Suprapubic skin (tissue), 4 donors: ENCODE measurements around the gene ARVCF. TPM values are rescaled to one million over a fixed set of nuclear protein-coding genes. Genes with fewer than 3 reads are reported as not detected.
"Not testable (repeated sequence)": the region's sequence is repeated elsewhere in the genome, so short reads cannot be mapped to it uniquely, and the experiment has no call there.

Source experiments
- DNase-seq, 2 donors: peaks; one replicate each; pipeline ENCODE4 v3.0.0-alpha.2; 2019; ENCODE audit warnings: low spot score in 2 of 2
- H3K27ac ChIP-seq: fragments of 200-600 bp; sonication (generic); one replicate; pipeline ENCODE4 v1.5.1; 2019
- H3K27me3 ChIP-seq: fragments of 200-600 bp; sonication (generic); one replicate; pipeline ENCODE4 v1.5.1; 2019
- H3K36me3 ChIP-seq: fragments of 200-600 bp; sonication (generic); one replicate; pipeline ENCODE4 v1.5.1; 2019
- H3K4me1 ChIP-seq: fragments of 200-600 bp; sonication (generic); one replicate; pipeline ENCODE4 v1.5.1; 2019
- H3K4me3 ChIP-seq: fragments of 200-600 bp; sonication (generic); one replicate; pipeline ENCODE4 v1.5.1; 2019; ENCODE audit warnings: mild to moderate bottlenecking
- H3K9me3 ChIP-seq: fragments of 200-600 bp; sonication (generic); one replicate; pipeline ENCODE4 v1.5.1; 2019
- CTCF ChIP-seq, 2 donors: fragments of 200-600 bp in 1 of 2; fragments of 450-650 bp in 1 of 2; sonication (generic) in 1 of 2; IDR thresholded peaks; one replicate each; pipeline ENCODE4 v1.5.1; 2016 to 2019; ENCODE audit warnings: antibody characterized with exemption in 2 of 2, mild to moderate bottlenecking in 1 of 2, moderate library complexity in 1 of 2
- EP300 ChIP-seq: sonication (generic); formaldehyde crosslinking; IDR thresholded peaks from one replicate; pipeline ENCODE4 v1.6.1; 2017; ENCODE audit warnings: antibody characterized with exemption
- POLR2A ChIP-seq, 2 donors: fragments of 450-650 bp; IDR thresholded peaks; one replicate each; pipeline ENCODE4 v1.6.1; 2017; ENCODE audit warnings: antibody characterized with exemption in 2 of 2, mild to moderate bottlenecking in 2 of 2, moderate library complexity in 2 of 2
- POLR2AphosphoS5 ChIP-seq, 3 donors: sonication (generic); formaldehyde crosslinking; IDR thresholded peaks; one replicate each; pipeline ENCODE4 v1.6.1; 2017; ENCODE audit warnings: antibody characterized with exemption in 3 of 3
- WGBS: methylation state at CpG from one replicate; pipeline ENCODE4 v1.1.5; 2018; 5-methylcytosine and 5-hydroxymethylcytosine counted together
- total RNA-seq, 4 donors: library from RNA; depleted of rRNA; stranded (reverse); fragments of >200 nt; gene quantifications; one replicate each; pipeline ENCODE4 v1.1.0, GENCODE V29; 2016

Gene ARVCF
- total RNA-seq, 4 donors from 2014 or later, result 22.9 to 38.4 (median 26.0) TPM

DNA sequence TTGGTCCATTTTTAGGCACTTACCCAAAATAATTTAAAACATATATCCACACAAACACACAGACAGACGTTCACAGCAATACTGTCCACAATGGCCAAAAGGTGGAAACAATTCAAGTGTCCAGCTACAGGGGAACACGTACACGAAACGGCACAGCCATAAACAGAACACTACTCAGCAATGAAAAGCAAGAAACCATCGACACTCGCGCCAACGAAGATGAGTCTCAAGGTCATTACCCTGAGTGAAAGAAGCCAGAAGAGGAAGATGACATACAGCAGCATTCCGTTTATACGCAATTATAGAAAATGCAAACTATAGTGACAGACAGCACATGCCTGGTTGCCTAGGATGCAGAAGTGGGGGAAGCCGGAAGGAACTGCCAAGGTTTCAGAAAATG, 88.4 kb downstream of the ARVCF start:
- H3K36me3 ChIP-seq, result peaks cover 4% of the 10 kb centered on the region
- DNase-seq, result no peak
- H3K27me3 ChIP-seq, result no peaks in the 10 kb centered on the region
- 93% methylated on average over 11 of the region's 11 CpGs for WGBS
- no peaks in the 10 kb centered on the region for H3K9me3 ChIP-seq
- TF ChIP-seq EP300 (no peak), CTCF (IDR thresholded peaks at IDR 0.05) (no peak)
- no peak overlapping the region for H3K27ac ChIP-seq
- H3K4me3 ChIP-seq, result no peak overlapping the region
- H3K4me1 ChIP-seq, result peaks cover 11% of the 10 kb centered on the region

DNA sequence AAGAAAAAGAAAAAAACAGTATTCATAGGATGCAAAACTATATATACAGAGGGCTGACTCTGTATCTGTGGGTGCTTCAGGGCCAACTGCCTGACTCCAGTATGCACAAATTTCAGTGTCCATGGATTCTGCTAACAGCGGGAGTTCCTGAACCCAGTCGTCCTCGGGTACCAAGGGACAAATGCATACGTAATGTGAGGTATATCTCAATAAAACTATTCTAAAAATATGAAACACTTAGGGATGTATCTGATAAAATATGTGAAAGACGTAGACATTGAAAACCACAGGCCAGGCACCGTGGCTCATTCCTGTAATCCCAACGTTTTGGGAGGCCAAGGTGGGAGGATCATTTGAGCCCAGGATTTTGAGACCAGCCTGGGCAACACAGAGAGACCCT, 88.9 kb downstream of the ARVCF start:
- Histone ChIP-seq H3K4me1 (peaks cover 6% of the 10 kb centered on the region), H3K27me3 (no peaks in the 10 kb centered on the region), H3K4me3 (no peak overlapping the region), H3K9me3 (no peaks in the 10 kb centered on the region), H3K36me3 (peaks cover 4% of the 10 kb centered on the region), H3K27ac (no peak overlapping the region)
- DNase-seq, result no peak
- whole genome bisulfite sequencing, result 87% methylated on average over 7 of the region's 7 CpGs
- no peak for TF ChIP-seq EP300
- TF ChIP-seq POLR2AphosphoS5 (IDR thresholded peaks at IDR 0.05), result no peak
- TF ChIP-seq POLR2A (IDR thresholded peaks at IDR 0.05), result no peak
- TF ChIP-seq CTCF (IDR thresholded peaks at IDR 0.05), result no peak

DNA sequence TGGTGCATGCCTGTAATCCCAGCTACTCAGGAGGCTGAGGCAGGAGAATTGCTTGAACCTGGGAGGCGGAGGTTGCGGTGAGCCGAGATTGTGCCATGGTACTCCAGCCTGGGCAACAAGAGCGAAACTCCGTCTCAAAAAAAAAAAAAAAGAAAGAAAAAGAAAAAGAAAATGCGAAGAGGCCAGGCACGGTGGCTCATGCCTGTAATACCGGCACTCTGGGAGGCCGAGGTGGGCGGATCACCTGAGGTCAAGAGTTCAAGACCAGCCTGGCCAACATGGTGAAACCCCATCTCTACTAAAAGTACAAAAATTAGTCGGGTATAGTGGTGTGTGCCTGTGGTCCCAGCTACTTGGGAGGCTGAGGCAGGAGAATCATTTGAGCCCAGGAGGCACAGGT, 90.6 kb downstream of the ARVCF start:
- 93% methylated on average over 11 of the region's 11 CpGs for WGBS
- H3K4me1 ChIP-seq, H3K36me3 ChIP-seq, H3K4me3 ChIP-seq, H3K9me3 ChIP-seq, DNase-seq, H3K27me3 ChIP-seq, H3K27ac ChIP-seq: not testable (repeated sequence)

GRCh38 chr22:19923914-19924513, 92.6 kb downstream of the ARVCF start:
- TF ChIP-seq CTCF (IDR thresholded peaks at IDR 0.05) (no peak), POLR2AphosphoS5 (IDR thresholded peaks at IDR 0.05) (no peak), POLR2A (IDR thresholded peaks at IDR 0.05) (no peak), EP300 (no peak)
- Histone ChIP-seq H3K27me3 (no peaks in the 10 kb centered on the region), H3K27ac (no peak overlapping the region), H3K36me3 (no peaks in the 10 kb centered on the region), H3K9me3 (no peaks in the 10 kb centered on the region), H3K4me3 (no peak overlapping the region), H3K4me1 (no peaks in the 10 kb centered on the region)
- WGBS, result 87% methylated on average over 12 of the region's 12 CpGs
- no peak for DNase-seq

DNA sequence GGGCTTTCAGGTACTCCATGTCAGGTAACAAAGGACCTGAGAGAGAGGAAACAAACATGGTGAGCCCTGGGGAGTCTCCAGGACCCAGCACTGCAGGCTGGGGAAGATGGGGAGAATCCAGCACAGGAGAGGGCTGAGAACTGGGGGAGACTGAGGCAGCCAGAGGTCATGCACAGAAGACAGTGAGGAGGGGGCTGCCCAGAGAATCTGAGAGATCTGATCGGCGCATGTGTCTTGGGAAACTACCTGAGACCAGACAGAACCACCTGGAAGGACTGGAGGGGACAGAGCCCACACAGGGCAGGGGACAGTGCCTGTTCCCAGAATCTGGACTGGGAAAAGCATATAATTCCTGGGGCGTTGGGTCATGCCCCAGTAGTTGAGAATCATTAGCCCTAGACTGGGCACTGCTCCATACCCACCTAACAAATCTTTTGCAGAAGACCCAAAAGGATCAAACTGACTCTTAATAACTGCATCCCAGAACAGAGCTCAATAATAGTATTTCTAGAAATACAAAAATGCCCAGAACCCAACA, 95.0 kb downstream of the ARVCF start:
- no peak for DNase-seq
- no peak overlapping the region for H3K4me3 ChIP-seq
- H3K36me3 ChIP-seq, result peaks cover 23% of the 10 kb centered on the region
- 67% methylated on average over 3 of the region's 3 CpGs for whole genome bisulfite sequencing
- no peaks in the 10 kb centered on the region for H3K27me3 ChIP-seq
- no peaks in the 10 kb centered on the region for H3K9me3 ChIP-seq
- no peak overlapping the region for H3K27ac ChIP-seq
- TF ChIP-seq POLR2A (IDR thresholded peaks at IDR 0.05) (no peak), POLR2AphosphoS5 (IDR thresholded peaks at IDR 0.05) (no peak), CTCF (IDR thresholded peaks at IDR 0.05) (no peak), EP300 (no peak)
- no peaks in the 10 kb centered on the region for H3K4me1 ChIP-seq

Other genes with a start within 250 kb of the ARVCF start
- gene GNB1L, start 161.9 kb downstream of the ARVCF start, total RNA-seq, result 10 to 100 TPM in 3 of 4 donors, 1 to 10 TPM in 1; 6.3 to 14.6 (median 10.9) TPM
- gene RTL10, start 161.9 kb downstream of the ARVCF start, total RNA-seq, result 10 to 100 TPM; 21.8 to 46.2 (median 32.4) TPM
- 100 to 1,000 TPM; 206 to 293 (median 246) TPM for gene COMT, start 75.1 kb downstream of the ARVCF start, total RNA-seq
- 10 to 100 TPM in 2 of 4 donors, 1 to 10 TPM in 2; 8.4 to 33.2 (median 15.7) TPM for gene TXNRD2, start 75.0 kb downstream of the ARVCF start, total RNA-seq
- 10 to 100 TPM; 23.1 to 31.9 (median 26.8) TPM for gene TANGO2, start 4.3 kb upstream of the ARVCF start, total RNA-seq
- 10 to 100 TPM; 22.4 to 69.1 (median 38.0) TPM for gene DGCR8, start 63.4 kb upstream of the ARVCF start, total RNA-seq
- gene RANBP1, start 99.3 kb upstream of the ARVCF start, total RNA-seq, result 100 to 1,000 TPM; 107 to 150 (median 119) TPM
- gene TRMT2A, start 100.4 kb upstream of the ARVCF start, total RNA-seq, result 10 to 100 TPM; 52.0 to 98.6 (median 55.7) TPM
- gene ZDHHC8, start 115.0 kb upstream of the ARVCF start, total RNA-seq, result 10 to 100 TPM; 26.0 to 64.2 (median 34.9) TPM
- under 1 TPM in 1 of 4 donors, not detected in 3; 0.34 TPM for gene CCDC188, start 134.2 kb upstream of the ARVCF start, total RNA-seq